Pancreas (tissue), 10 donors: ENCODE measurements around the gene MPDU1. TPM values are rescaled to one million over a fixed set of nuclear protein-coding genes. Genes with fewer than 3 reads are reported as not detected.

Source experiments
- ATAC-seq, 4 donors: fragments of 200-7000 bp; cut with Tn5 transposase; one replicate each; pipeline versions ENCODE4 v1.8.0 to v1.9.1; 2020; ENCODE audit warnings: mild to moderate bottlenecking in 4 of 4, moderate library complexity in 4 of 4
- DNase-seq, 6 donors: peaks; one replicate each; pipeline ENCODE4 v3.0.0-alpha.2; 2020
- FAIRE-seq: peaks from 2 replicates; lab custom pipeline; 2012; peaks lifted over from hg19 to GRCh38; lab: Jason Lieb, UNC
- H3K27ac ChIP-seq, 4 donors: fragments of 200-600 bp; sonication (generic); 1 replicate in 3 of 4; 2 replicates in 1 of 4; pipeline versions ENCODE4 v1.5.0 to v1.8.0; 2020
- H3K27me3 ChIP-seq, 4 donors: fragments of 200-600 bp; one replicate each; pipeline ENCODE4 v1.8.0; 2021
- H3K36me3 ChIP-seq, 3 donors: fragments of 200-600 bp; sonication (generic) in 1 of 3; one replicate each; pipeline versions ENCODE4 v1.5.0 to v1.8.0; 2020 to 2021
- H3K4me1 ChIP-seq, 3 donors: fragments of 200-600 bp; one replicate each; pipeline ENCODE4 v1.8.0; 2021
- H3K4me3 ChIP-seq, 4 donors: fragments of 200-600 bp; sonication (generic) in 2 of 4; one replicate each; pipeline versions ENCODE4 v1.5.0 to v1.8.0; 2020 to 2021
- H3K9me3 ChIP-seq, 4 donors: fragments of 200-600 bp; one replicate each; pipeline ENCODE4 v1.8.0; 2021
- WGBS, 2 donors: extraction: QIAGEN DNeasy Blood & Tissue Kit; methylation state at CpG; one replicate each; pipeline ENCODE4 v1.1.7; 2013; 5-methylcytosine and 5-hydroxymethylcytosine counted together
- intact Hi-C, 3 donors: fragments of 100-400 bp; cut with DNase I; formaldehyde crosslinking; loops; one replicate each; pipeline versions ENCODE4 v1.11.1 to v1.14.2; 2022
- polyA plus RNA-seq, 2 donors: library from polyadenylated mRNA; stranded (reverse); fragments of 200-250 nt; gene quantifications; one replicate each; pipeline ENCODE4 v1.2.3, GENCODE V29; 2013
- total RNA-seq, 6 donors: library from RNA; stranded (reverse); fragmentation: NEBNext Ultra II Directional in 4 of 6; extraction: Animal tissue kit (Norgen Biotek cat#: 25700) in 4 of 6; gene quantifications; one replicate each; pipeline versions ENCODE4 v1.2.1 to v1.2.4, GENCODE V29; 2021 to 2023
- TF ChIP-seq, protein P1 (sequence below), 4 donors: fragments of 200-600 bp; sonication (generic) in 3 of 4; IDR thresholded peaks; one replicate each; pipeline versions ENCODE4 v1.5.0 to v1.8.0; 2021; ENCODE audit warnings: antibody characterized with exemption in 4 of 4
- donor health status: healthy with polysubstance abuse.
- donor health status: DM: no; HTN: no; CAD: no; lungs with moderate emphysema.
- donor health status: DM: no; HTN: no; CAD: no.
- donor health status: control.
- donor health status: control.
- donor health status: Bipolar disorder and iron deficiency.
- donor health status: DM: yes; HTN: yes; CAD: no.
- donor health status: DM: no; HTN: no; CAD: no.
- donor health status: DM: no; HTN: no; CAD: no.
- donor health status: DM: yes; HTN: yes; CAD: no.

Gene MPDU1
- total and polyA plus RNA-seq, 8 donors: 12.3 to 48.2 (median 20.7) TPM

DNA sequence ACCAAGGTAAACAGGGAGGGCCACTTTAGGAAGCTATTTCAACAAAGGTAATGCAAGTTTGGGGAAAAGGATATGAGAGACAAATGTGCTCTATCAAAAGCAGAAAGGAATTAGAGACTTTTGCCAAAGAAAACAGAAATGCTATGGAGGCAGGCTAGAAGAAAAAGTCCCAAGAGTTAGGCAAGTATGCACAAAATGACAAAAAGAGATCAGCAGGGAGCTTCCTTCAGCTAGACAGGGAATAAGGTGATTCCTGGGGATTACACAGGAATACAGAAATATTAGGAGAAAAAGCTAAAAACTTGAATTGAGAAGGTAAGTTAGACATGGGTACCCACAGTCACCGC, 28.6 kb downstream of the MPDU1 start:
- WGBS, 2 donors: 93 to 94% methylated on average over 1 of the region's 1 CpG
- no peak for FAIRE-seq
- intact Hi-C loops: no loop called here

DNA sequence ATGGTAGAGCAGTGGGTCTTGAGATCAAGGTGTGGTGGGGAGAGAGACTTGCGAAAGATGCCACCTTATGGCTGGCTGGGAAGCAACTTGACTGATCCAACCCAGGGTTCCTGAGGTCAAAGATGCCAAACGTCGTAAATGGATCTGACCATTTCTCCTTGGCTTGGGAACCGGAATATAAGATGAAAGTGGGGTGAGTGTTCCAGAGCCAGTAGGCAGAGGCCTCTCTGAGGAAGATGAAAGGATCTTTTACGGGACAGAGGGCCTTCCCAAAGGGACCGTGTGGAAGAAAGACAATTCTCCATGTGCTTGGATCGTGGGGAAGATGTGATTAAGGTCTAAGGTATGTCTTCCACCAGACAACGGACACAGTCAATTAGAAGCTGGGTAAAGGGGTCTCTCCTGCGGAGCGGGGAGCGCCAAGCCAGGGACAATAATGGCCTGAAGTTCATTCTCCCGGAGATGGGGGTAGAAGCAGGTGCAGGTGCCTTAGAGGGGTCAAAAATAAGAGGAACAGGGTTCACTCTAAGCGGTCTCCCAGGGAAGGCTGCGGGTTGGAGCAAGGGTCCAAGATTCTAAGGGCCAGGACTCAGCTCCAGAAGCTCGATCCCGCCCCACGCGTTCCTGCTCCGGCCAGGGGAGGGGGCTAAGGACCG, 30.2 kb downstream of the MPDU1 start:
- WGBS, 2 donors: 2 to 3% methylated on average over 20 of the region's 20 CpGs
- Histone ChIP-seq H3K9me3 (no peaks in the 10 kb centered on the region), H3K27me3 (no peaks in the 10 kb centered on the region), H3K4me3 (peak overlapping the region; percentile 51 to 80 (median 72)), H3K27ac (peak overlapping the region; percentile 52 to 89 (median 84)), H3K36me3 (no peaks in the 10 kb centered on the region), H3K4me1 (peaks cover 10 to 23% (median 19%) of the 10 kb centered on the region in 3 donors)
- no peak for FAIRE-seq
- TF ChIP-seq, protein P1, sequence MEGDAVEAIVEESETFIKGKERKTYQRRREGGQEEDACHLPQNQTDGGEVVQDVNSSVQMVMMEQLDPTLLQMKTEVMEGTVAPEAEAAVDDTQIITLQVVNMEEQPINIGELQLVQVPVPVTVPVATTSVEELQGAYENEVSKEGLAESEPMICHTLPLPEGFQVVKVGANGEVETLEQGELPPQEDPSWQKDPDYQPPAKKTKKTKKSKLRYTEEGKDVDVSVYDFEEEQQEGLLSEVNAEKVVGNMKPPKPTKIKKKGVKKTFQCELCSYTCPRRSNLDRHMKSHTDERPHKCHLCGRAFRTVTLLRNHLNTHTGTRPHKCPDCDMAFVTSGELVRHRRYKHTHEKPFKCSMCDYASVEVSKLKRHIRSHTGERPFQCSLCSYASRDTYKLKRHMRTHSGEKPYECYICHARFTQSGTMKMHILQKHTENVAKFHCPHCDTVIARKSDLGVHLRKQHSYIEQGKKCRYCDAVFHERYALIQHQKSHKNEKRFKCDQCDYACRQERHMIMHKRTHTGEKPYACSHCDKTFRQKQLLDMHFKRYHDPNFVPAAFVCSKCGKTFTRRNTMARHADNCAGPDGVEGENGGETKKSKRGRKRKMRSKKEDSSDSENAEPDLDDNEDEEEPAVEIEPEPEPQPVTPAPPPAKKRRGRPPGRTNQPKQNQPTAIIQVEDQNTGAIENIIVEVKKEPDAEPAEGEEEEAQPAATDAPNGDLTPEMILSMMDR (IDR thresholded peaks at IDR 0.05): no peak
- no peak for ATAC-seq
- no peak for DNase-seq
- intact Hi-C loops: no loop called here

More for the DNA sequence above, 28.6 kb downstream of the MPDU1 start:
- DNase-seq: no peak
- Histone ChIP-seq H3K4me1 (peaks cover 10 to 23% (median 19%) of the 10 kb centered on the region in 3 donors), H3K27ac (no peak overlapping the region), H3K36me3 (no peaks in the 10 kb centered on the region), H3K27me3 (no peaks in the 10 kb centered on the region), H3K9me3 (no peaks in the 10 kb centered on the region), H3K4me3 (no peak overlapping the region)
- TF ChIP-seq, protein P1 (IDR thresholded peaks at IDR 0.05): no peak
- ATAC-seq: no peak

DNA sequence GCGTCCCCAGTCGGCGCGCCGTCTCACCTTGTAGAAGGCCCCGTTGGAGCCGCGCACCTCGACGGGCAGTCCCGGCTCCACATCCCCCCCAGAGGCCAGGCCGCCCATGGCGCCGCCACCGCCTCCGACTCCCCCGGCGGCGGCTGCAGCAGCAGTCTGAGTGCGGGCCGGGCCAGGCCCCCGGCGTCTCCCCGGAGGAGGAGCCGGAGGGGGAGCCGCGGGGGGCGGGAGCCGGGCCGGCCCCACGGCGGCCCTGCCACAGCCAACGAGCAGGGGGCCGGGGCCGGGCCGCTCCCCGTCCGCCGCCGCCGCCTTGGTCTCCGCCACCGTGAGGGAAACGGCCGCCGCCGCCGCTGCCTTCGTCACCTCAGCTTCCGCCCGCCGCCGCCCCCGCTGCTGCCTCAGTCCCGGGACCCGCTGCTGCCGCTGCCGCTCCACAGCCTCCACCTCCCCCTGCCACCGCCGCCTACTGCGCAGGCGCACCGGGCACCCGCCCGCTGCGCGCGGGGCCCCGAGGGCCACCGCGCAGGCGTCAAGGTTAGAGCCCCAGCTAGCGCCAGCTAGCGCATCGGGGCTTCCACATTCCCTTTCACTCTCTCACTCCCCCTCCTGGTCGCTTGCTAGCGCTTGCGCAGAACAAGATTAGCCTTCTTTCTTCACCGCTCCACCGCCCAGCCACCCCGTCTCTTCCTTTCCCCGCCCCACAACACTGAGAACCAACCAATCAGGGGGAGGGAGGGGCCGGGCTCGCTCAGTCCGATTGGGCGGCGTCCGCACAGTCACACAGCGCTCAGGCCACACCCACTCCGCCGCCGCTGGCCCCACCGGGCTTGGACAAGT, 31.0 kb downstream of the MPDU1 start, which contains the start of gene FXR2:
FXR2 (minus strand) TSS at position 473 of the 840 bp plus-strand sequence; CDS start at position 108, 365 bp downstream.
- intact Hi-C loops: no loop called here
- DNase-seq (peak; percentile 97 to 100 (median 100)), FAIRE-seq (peak; percentile 95), ATAC-seq (peak; percentile 93 to 98 (median 94))
- 0 to 1% methylated on average over 48 to 93 of the region's 93 CpGs for WGBS, 2 donors
- Histone ChIP-seq H3K27ac (peak within 1 kb of the TSS; percentile 75 to 89 (median 84)), H3K4me1 (peaks cover 10 to 23% (median 19%) of the 10 kb centered on the region in 3 donors), H3K36me3 (no peaks in the 10 kb centered on the region), H3K4me3 (peak within 1 kb of the TSS; percentile 51 to 80 (median 72)), H3K9me3 (no peaks in the 10 kb centered on the region), H3K27me3 (no peaks in the 10 kb centered on the region)
- TF ChIP-seq, protein P1 (IDR thresholded peaks at IDR 0.05): peak; percentile 29 to 63 (median 52)

GRCh38 chr17:7615265-7615747, 31.7 kb downstream of the MPDU1 start:
- 5% methylated on average over 28 of the region's 28 CpGs for WGBS, 2 donors
- Histone ChIP-seq H3K27me3 (no peaks in the 10 kb centered on the region), H3K4me1 (peaks cover 10 to 23% (median 19%) of the 10 kb centered on the region in 3 donors), H3K36me3 (no peaks in the 10 kb centered on the region), H3K27ac (peak overlapping the region; percentile 75 to 89 (median 78)), H3K9me3 (no peaks in the 10 kb centered on the region), H3K4me3 (peak overlapping the region in 2 of 4 donors; percentile 31 to 80)
- no peak for FAIRE-seq
- intact Hi-C loops: no loop called here
- no peak for ATAC-seq
- no peak for DNase-seq
- TF ChIP-seq, protein P1 (IDR thresholded peaks at IDR 0.05): no peak
